ENCODE data around the gene CTSL. TPM values are rescaled to one million over a fixed set of nuclear protein-coding genes. Genes with fewer than 3 reads are reported as not detected.
"Not testable (repeated sequence)": the region's sequence is repeated elsewhere in the genome, so short reads cannot be mapped to it uniquely, and the experiment has no call there.

CTSL gene
- total RNA-seq, 1 experiment from 2014 or later: 165 TPM

DNA sequence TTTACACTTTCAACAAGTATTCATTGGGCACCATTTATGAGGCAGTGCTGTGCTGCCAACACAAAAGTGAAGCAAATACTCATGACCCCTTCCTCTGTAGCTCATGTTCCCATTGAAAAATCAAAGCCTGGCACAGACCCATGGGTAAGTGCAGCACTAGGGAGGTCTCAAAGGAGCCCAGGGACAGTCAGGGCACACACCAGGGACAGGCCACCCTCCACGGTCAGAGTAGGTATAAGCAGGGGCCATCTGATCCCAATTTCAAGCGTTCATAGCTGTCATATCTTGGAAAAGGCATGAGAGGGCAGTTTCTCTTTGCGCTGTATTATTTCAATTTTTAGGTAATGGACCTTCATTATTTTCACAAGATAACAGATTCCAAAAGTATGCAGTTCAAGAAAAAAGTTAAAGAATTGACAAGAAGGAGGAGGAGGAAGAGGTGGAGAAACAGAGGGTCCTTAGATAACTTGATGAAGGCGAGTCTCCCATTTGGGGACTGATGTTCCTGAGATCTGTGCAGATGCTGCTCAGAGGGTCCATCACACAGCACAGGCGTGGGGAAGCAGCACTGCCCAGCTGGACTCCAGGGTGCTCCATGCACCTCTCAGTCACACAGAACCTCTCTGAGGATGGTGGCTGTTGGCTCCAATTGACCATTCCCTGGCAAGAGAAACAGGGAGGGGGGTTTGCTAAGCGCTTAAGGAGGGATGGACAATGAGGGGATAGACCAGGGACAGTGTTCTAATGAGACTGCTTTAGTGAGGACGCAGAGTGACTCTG, 7.5 kb downstream of the CTSL start:
- no peak for DNase-seq
- no peaks in the 10 kb centered on the region for H3K27me3 ChIP-seq
- peaks cover 30% of the 10 kb centered on the region for H3K36me3 ChIP-seq
- H3K9me3 ChIP-seq: no peaks in the 10 kb centered on the region
- H3K4me3 ChIP-seq: no peak overlapping the region

DNA sequence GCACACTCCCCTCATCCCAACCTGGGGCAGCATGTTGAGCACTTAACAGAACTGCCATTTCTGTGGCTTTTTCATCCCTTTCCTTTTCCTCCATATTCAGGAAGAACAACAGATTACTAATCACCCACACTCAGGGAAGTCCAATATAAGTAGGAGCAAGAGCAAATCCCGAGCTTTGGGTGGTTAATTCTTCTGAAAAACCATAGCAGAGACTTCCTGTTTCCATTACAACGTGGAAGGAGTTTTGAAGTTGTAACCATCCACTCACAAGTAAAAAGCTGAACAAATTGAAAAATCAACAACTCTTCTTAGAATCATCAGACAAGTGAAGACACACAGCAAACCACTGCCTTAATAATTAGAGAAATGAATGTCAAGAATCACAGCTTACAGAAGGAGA, 8.2 kb downstream of the CTSL start:
- Histone ChIP-seq H3K9me3 (no peaks in the 10 kb centered on the region), H3K27me3 (no peaks in the 10 kb centered on the region), H3K4me3 (no peak overlapping the region), H3K36me3 (peaks cover 23% of the 10 kb centered on the region)
- DNase-seq: no peak

DNA sequence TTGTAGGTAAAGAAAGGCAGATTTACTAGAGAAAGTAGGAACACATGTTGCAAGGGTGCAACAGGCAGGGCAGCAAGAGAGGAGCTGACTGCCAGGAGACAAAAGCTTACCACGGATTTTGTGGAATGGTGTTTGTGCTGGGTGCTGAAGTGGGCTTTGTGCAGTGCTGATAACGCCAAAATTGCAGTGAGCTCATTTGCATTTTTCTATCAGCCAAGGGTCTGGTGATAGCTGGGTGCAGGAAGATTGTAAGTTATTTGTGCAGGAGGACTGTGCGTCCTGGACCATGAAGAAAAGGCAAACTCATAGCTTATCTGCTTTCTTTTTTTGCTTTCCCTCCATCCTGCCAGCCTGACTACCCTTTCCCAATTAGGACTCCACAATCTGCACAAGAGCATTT, 13.6 kb downstream of the CTSL start:
- DNase-seq: no peak
- Histone ChIP-seq H3K36me3 (no peaks in the 10 kb centered on the region), H3K4me3 (no peak overlapping the region), H3K27me3 (no peaks in the 10 kb centered on the region), H3K9me3 (peaks cover 14% of the 10 kb centered on the region)

DNA sequence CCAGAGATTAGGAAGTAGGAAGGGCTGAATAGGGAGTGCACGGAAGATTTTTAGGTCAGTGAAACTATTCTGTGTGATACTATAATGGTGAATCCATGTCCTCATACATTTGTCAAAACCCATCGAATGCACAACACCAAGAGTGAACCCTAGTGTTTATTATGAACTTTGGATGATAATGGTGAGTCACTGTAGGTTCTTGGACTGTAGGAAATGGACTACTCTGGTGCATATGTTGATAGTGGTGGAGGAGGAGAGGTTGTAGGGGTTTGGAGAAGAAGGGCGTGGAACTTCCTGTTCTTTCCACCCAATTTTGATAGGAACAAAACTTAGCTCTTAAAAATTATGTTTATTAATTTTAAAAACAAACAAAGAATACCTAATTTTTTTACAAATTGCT, 14.3 kb downstream of the CTSL start:
- Histone ChIP-seq H3K27me3 (no peaks in the 10 kb centered on the region), H3K36me3 (no peaks in the 10 kb centered on the region), H3K4me3 (no peak overlapping the region), H3K9me3 (peaks cover 14% of the 10 kb centered on the region)
- DNase-seq: no peak

DNA sequence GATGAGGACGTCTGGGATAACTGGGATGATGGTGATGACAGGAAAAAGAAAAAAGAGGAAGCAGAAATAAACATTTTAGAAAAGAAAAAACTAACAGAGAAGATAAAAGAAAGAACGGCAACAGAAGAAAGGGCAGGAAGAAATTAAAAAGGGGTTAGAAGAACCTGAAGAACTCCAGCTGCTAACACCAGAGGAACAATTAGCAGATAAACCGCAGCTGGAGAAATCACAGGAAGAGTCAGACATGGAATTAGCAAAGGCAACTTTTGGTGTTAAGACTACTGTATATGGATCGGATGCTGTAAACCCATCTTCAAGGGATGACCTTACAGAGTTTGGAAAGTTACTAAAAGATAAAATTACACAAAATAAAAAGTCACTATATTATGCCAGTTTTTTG, 15.4 kb downstream of the CTSL start:
- peaks cover 14% of the 10 kb centered on the region for H3K9me3 ChIP-seq
- no peaks in the 10 kb centered on the region for H3K27me3 ChIP-seq
- no peak overlapping the region for H3K4me3 ChIP-seq
- DNase-seq: no peak
- H3K36me3 ChIP-seq: no peaks in the 10 kb centered on the region

DNA sequence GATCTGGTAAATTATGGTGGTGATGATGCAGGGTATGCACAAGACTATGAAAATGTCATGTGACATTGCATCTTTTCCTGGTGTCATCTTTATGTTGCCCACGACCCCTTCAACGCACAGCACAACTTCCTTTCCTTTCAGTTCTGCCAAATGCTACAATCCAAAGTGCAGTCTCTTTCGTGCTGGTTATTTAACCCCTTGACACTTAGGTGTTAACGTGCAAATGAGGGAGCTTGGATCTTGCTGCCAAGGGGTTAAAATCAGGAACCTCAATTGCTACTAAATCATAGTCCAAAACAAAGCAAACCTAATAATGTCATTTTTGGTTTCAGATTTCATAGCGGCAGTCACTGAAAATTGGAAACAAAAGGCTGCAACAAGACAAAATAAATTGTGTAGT, 16.0 kb downstream of the CTSL start:
- Histone ChIP-seq H3K4me3 (no peak overlapping the region), H3K36me3 (no peaks in the 10 kb centered on the region), H3K27me3 (no peaks in the 10 kb centered on the region), H3K9me3 (peaks cover 14% of the 10 kb centered on the region)
- no peak for DNase-seq

DNA sequence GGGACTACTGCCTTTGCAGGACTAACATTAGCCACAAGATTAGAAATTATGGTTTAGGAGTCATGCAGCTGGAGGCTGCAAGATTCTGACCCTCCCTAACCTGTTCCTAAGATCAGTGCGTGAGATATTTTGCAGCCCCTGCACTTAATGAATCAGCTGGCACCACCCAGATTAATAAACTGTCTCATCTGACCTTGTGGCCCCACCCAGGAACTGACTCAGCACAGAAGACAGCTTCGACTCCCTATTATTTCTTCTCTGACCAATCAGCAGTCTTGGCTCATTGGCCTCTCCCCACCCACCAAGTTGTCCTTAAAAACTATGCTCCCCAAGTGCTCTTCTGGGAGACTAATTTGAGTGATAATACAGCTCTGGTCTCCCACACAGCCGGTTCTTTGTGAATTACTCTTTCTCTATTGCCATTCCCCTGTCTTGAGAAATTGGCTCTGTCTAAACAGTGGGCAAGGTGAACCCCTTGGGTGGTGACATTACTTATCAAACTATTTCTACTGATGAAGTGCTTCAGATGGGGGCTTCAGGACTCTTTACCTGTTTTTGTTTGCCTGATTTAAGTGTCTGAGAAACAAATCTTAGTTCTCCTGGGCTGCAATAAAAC, 17.0 kb downstream of the CTSL start:
- Histone ChIP-seq H3K4me3 (no peak overlapping the region), H3K27me3 (no peaks in the 10 kb centered on the region), H3K9me3 (peaks cover 14% of the 10 kb centered on the region), H3K36me3 (no peaks in the 10 kb centered on the region)
- no peak for DNase-seq

DNA sequence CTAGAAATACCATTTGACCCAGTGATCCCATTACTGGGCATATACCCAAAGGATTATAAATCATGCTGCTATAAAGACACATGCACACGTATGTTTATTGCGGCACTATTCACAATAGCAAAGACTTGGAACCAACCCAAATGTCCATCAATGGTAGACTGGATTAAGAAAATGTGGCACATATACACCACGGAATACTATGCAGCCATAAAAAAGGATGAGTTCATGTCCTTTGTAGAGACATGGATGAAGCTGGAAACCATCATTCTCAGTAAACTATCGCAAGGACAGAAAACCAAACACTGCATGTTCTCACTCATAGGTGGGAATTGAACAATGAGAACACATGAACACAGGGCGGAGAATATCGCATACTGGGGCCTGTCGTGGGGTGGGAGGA, 18.3 kb downstream of the CTSL start:
- peaks cover 14% of the 10 kb centered on the region for H3K9me3 ChIP-seq
- DNase-seq, H3K36me3 ChIP-seq, H3K4me3 ChIP-seq, H3K27me3 ChIP-seq: not testable (repeated sequence)

DNA sequence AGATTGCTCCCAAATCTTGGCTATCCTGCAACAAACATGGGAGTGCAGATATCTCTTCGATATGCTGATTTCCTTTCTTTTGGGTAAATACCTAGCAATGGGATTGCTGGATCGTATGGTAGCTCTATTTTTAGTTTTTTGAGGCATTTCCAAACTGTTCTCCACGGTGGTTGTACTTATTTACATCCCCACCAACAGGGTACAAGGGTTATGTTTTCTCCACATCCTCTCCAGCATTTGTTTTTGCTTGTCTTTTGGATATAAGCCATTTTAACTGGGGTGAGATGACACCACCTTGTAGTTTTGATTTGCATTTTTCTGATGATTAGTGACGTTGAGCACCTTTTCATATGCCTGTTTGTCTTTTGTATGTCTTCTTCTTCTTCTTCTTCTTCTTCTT, 20.3 kb downstream of the CTSL start:
- peaks cover 14% of the 10 kb centered on the region for H3K9me3 ChIP-seq
- H3K36me3 ChIP-seq: no peaks in the 10 kb centered on the region
- no peaks in the 10 kb centered on the region for H3K27me3 ChIP-seq
- H3K4me3 ChIP-seq: no peak overlapping the region
- no peak for DNase-seq

DNA sequence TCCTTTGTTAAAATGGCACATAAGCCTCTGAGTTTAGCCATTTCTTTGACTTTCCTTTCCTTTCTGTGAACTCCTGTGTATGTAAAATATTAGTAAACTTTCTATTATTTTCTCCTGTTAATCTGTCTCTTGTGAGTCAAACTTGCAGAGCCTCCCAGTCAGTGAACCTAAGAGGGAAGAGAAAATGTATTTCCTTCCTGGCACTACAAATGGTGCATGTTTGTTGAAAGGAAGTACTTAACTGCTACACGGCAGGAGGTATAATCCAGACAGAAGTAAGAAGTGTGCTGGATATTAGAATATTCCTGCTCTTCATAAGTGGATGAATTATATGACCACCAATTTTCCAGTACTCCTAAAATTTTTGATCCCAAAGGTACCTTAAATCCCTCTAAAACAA, 23.0 kb downstream of the CTSL start:
- Histone ChIP-seq H3K9me3 (peaks cover 3% of the 10 kb centered on the region; the same call in 1 of the 2 replicates), H3K27me3 (no peaks in the 10 kb centered on the region), H3K4me3 (no peak overlapping the region), H3K36me3 (no peaks in the 10 kb centered on the region)
- DNase-seq: no peak

DNA sequence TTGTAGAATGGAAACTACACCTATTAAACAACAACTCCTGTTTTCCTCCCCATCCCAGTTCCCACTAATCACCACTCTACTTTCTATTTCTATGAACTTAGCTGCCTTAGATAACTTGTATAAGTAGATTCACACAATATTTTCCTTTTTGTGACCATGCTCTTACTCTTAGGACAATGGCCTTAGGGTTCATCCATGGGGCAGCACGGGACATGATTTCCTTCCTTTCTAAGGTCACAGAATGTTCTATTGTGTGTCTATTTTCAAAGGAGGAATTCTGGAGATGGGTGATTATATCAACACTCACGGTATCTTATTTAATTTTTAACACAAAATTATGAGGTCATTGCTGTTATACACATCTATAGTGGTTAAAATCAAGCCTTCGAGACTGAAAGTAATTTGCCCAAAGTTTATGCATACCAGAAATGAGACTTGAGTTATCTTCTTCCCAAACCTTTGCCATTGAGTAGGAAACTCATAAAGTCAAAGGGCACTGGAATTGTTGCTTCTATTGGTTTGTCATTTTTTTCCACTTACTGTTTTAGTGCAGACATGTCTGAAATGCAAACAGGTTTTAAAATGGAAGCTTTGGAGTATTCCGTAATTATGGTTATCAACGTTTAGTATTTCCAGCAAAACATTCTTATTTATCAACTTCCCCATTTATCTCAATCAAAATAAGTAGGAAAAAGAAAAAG, 23.6 kb downstream of the CTSL start:
- no peaks in the 10 kb centered on the region for H3K36me3 ChIP-seq
- 0 out of 2 replicates have a peak, but pooled peaks cover 3% of the 10 kb centered on the region for H3K9me3 ChIP-seq
- H3K4me3 ChIP-seq: no peak overlapping the region
- H3K27me3 ChIP-seq: no peaks in the 10 kb centered on the region
- DNase-seq: no peak

DNA sequence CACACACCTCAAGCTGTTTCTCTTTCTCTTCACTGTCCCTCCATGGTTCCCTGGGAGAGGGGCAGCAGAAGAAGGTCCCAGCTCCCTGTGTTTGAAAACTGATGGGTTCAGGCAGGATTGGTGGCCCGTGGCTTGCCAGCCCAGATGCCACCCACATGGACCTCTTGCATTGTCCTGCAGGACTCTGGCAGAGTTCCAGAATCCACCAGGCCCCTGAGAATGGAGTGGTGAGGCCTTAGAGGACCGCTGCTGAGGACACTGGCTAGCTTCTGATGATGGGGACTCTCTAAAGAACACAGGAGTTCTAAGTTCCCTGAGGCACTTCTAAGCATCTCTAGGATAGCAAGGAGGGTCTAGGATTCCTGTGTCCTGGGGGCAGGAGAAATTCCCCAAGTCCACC, 24.8 kb downstream of the CTSL start:
- Histone ChIP-seq H3K27me3 (no peaks in the 10 kb centered on the region), H3K9me3 (0 out of 2 replicates have a peak, but pooled peaks cover 3% of the 10 kb centered on the region)

DNA sequence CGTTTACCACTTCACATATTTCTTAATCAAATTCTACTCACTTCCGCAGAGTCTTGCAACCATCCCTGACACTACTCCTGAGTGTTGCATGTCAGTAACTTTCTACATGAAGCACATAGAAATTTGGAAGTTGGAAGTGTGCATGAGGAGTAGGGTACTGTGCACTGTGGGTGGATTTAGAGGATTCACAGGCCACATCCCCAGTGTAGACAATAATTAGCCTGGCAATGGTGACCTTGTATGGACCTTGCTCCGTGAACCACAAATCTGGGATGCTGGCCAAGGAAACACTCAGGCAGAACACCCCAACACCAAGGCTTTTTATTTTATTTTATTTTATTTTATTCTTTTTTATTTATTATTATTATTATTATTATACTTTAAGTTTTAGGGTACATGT, 25.5 kb downstream of the CTSL start:
- 0 out of 2 replicates have a peak, but pooled peaks cover 3% of the 10 kb centered on the region for H3K9me3 ChIP-seq
- H3K36me3 ChIP-seq: no peaks in the 10 kb centered on the region
- H3K27me3 ChIP-seq: no peaks in the 10 kb centered on the region
- no peak overlapping the region for H3K4me3 ChIP-seq
- DNase-seq: no peak

More for the DNA sequence above, 24.8 kb downstream of the CTSL start:
- no peak overlapping the region for H3K4me3 ChIP-seq
- H3K36me3 ChIP-seq: no peaks in the 10 kb centered on the region
- DNase-seq: no peak

DNA sequence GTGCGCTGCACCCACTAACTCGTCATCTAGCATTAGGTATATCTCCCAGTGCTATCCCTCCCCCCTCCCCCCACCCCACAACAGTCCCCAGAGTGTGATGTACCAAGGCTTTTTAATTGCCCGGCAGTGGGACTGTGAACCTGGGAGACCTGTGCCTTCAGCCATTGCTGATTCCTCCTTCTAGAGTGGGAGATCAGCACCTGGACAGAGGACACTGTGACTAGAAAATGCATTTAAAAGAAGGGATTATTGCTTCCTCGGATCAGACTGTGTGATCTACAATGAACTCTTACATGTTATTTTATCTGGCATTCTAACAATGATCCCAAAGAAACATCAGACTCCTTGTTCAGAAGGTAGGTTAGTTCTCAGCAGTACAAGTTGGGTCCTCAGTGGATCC, 25.9 kb downstream of the CTSL start:
- H3K9me3 ChIP-seq: 0 out of 2 replicates have a peak, but pooled peaks cover 3% of the 10 kb centered on the region
- DNase-seq: no peak
- no peak overlapping the region for H3K4me3 ChIP-seq
- H3K27me3 ChIP-seq: no peaks in the 10 kb centered on the region
- H3K36me3 ChIP-seq: no peaks in the 10 kb centered on the region

DNA sequence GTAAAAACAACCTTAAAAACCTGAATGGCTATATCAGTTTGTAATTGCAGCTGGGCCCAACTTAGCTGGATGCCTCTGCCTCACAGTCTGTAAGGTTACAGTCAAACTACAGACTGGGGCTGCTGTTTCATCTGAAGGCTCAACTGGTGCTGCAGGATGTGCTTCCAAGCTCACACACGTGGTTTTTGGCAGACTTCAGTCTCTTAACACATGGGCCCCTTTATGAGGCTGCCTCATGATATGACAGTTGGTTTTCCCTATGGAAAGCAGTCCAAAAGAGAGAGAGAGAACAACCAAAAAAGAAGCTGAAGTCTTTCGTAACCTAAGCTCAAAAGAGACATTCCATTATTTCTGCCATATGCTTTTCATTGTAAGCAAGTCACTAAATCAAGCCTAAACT, 27.4 kb downstream of the CTSL start:
- DNase-seq: no peak
- H3K4me3 ChIP-seq: no peak overlapping the region
- H3K27me3 ChIP-seq: no peaks in the 10 kb centered on the region
- 0 out of 2 replicates have a peak, but pooled peaks cover 3% of the 10 kb centered on the region for H3K9me3 ChIP-seq
- H3K36me3 ChIP-seq: no peaks in the 10 kb centered on the region

DNA sequence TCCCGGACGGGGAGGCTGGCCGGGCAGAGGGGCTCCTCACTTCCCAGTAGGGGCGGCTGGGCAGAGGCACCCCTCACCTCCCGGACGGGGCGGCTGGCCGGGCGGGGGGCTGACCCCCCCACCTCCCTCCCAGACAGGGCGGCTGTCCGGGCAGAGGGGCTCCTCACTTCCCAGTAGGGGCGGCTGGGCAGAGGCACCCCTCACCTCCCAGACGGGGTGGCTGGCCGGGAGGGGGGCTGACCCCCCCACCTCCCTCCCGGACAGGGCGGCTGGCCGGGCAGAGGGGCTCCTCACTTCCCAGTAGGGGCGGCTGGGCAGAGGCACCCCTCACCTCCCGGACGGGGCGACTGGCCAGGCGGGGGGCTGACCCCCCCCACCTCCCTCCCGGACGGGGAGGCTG, 32.4 kb downstream of the CTSL start:
- H3K9me3 ChIP-seq, DNase-seq, H3K27me3 ChIP-seq, H3K36me3 ChIP-seq, H3K4me3 ChIP-seq: not testable (repeated sequence)

DNA sequence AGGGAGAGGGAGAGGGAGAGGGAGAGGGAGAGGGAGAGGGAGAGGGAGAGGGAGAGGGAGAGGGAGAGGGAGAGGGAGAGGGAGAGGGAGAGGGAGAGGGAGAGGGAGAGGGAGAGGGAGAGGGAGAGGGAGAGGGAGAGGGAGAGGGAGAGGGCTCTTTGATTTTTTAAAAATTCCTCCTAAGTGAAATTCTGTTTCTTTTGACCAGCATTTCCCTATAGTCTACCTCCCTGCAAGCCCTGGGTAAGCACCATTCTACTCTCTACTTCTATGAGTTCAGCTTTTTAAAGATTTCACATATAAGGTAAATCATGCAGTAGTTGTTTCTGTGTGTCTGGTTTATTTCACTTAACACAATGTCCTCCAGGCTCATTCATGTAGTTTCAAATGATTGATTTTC, 34.1 kb downstream of the CTSL start:
- H3K27me3 ChIP-seq, H3K9me3 ChIP-seq, DNase-seq, H3K4me3 ChIP-seq, H3K36me3 ChIP-seq: not testable (repeated sequence)

Measured in MG63 (cell line).